HG03060 (cell line): ENCODE data around the gene MGRN1.

Experiments used
- ATAC-seq: cut with Tn5 transposase; IDR thresholded peaks from one replicate; pipeline ENCODE4 v1.9.1; 2021; ENCODE audit warnings: low read depth, moderate number of reproducible peaks; ENCODE audit not compliant: unreplicated experiment

The MGRN1 gene

DNA sequence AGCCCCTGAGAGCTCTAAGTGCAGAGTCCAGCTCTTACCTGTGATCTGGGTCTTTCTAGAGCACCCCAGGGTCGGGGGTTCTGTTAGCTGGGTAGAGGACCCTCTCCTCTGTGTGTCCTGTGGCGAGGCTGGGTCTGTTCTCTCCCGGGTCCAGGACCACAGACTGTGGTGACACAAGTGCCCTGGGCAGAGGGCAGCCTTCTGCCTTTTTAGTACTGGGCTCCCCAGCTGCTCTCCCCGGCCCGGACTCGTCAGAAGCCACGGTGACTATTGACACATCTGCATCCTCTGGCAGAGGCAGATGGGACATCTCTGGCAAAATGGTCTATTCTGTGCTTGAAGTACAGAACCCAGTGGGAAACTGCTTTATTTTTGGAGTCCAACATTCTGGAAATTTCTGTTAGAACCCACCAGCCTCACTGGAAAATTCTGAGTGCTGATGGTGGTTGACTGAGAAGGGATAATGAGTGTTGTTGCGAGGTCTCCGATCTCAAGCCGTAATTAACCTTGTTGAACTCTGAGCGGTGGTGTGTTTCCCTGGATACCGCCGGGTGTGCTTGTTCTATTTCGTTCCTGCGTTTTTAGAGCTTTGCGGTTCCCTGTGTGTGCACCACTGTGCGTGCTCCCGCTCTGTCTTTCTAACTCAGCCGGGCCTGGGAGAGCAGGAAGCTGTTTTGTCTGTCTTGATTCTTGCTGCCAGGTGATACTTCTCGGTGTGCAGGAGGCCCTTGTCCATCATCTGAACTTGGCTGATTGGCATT lies 42.8 kb downstream of the MGRN1 start:
- no peak for ATAC-seq

GRCh38 chr16:4668313-4668960 lies 43.8 kb downstream of the MGRN1 start:
- ATAC-seq, result no peak

DNA sequence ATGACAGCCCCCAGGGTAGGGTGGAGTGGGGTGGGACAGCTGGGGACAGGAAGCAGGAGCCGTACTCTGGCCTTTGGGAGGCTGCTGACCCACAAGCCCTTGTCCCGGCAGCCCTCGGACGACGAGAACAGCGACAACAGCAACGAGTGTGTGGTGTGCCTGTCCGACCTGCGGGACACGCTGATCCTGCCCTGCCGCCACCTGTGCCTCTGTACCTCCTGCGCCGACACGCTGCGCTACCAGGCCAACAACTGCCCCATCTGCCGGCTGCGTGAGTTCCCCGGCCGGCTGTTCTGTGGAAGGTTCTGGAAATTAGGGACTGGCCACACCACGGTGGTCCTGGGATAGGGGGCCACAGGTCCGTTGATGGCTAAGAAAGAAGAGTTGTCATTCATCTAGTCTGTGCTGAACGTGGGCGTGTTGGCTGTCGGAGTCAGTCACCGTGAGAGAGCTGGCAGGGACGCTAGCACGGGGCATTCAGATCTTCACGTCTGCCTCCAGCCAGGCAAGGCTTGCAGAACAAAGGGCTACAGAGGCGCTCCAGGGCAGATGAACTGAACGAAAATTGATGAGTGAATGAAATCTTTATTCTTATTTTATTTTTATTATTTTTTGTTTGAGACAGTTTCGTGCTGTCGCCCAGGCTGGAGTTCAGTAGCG lies 48.9 kb downstream of the MGRN1 start:
- ATAC-seq, result no peak

DNA sequence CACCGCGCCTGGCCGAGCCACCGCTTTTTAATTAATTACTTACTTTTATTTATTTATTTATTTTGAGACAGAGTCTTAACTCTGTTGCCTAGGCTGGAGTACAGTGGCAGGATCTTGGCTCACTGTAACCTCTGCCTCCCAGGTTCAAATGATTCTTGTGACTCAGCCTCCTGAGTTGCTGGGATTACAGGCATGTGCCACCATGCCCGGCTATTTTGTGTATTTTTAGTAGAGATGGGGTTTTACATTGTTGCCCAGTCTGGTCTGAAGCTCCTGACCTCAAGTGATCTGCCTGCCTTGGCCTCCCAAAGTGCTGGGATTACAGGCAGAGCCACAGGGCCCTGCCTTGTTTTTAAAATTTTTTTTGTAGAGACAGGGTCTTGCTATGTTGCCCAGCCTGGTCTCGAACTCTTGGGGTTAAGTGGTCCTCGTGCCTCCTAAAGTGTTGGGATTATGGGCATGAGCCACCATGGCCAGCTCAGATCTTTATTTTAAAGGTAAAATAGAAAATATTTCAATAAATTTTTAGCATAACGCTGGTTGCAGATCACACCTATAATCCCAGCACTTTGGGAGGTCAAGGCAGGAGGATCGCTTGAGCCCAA lies 50.4 kb downstream of the MGRN1 start:
- no peak for ATAC-seq

GRCh38 chr16:4675864-4676786 lies 51.5 kb downstream of the MGRN1 start:
- ATAC-seq, result no peak

DNA sequence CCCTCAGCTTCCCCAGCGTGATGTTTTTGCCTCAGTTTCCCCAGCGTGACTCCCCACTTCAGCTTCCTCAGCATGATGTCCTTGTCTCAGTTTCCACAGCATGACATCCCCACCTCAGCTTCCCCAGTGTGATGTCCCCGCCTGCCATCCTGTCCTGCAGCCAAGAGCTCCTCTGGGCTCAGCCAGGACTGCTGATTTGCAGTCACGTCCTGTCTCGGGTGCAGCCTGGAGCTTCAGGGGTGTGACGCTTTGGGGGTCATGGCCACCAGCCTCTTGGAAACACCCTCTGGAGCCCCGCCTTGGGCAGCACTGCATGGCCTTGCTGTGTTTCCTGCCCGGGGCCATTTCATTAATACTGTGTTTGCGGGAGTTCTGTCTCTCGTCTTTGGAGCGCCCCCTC lies 52.2 kb downstream of the MGRN1 start:
- ATAC-seq, result no peak

- no peak for ATAC-seq
These were observed 52.8 kb downstream of the MGRN1 start for GRCh38 chr16:4677390-4677789.

DNA sequence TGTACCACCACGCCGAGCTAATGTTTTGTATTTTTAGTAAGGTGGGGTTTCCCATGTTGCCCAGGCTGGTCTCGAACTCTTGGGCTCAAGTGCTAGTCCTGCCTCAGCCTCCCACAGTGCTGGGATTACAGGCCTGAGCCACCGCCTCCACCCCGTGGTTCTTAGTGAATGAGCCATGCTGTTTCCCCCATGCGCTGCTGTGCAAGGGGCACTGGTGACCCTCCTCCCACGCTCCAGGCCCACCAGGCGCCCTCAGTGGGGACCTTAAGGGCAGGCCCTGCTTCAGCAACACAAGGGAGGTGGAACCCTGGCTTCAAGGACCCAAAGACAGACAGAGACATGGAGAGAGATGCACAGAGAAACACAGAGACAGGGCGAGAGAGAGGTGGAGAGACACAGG lies 53.4 kb downstream of the MGRN1 start:
- ATAC-seq, result no peak

GRCh38 chr16:4678596-4678995 lies 54.0 kb downstream of the MGRN1 start:
- ATAC-seq, result no peak

GRCh38 chr16:4679156-4679849 lies 54.7 kb downstream of the MGRN1 start:
- ATAC-seq, result no peak

- no peak for ATAC-seq
These were observed 55.4 kb downstream of the MGRN1 start for GRCh38 chr16:4679850-4680636.

- ATAC-seq, result no peak
These were observed 56.2 kb downstream of the MGRN1 start for GRCh38 chr16:4680673-4681470.

DNA sequence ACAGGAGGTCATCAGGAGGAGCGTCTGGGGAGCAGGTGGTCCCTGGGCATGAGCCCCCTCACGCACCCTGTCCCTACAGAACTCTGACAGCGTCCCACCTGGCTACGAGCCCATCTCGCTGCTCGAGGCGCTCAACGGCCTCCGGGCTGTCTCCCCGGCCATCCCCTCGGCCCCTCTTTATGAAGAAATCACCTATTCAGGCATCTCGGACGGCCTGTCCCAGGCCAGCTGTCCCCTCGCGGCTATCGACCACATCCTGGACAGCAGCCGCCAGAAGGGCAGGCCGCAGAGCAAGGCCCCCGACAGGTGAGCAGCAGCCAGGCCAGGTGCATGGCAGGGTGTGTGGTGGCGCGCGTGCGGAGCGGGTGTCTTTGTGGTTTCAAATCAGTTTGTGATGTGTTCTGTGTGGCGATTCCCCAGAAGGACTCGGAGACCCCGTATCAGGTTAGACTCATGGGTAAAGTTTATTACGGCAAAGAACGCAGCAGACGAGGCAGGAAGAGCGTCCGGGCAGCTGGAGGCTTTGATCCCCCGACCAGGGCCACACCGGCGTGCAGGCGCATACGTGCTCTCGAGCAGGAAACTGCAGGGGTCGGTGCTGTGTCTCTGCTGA lies 57.0 kb downstream of the MGRN1 start:
- ATAC-seq, result no peak

DNA sequence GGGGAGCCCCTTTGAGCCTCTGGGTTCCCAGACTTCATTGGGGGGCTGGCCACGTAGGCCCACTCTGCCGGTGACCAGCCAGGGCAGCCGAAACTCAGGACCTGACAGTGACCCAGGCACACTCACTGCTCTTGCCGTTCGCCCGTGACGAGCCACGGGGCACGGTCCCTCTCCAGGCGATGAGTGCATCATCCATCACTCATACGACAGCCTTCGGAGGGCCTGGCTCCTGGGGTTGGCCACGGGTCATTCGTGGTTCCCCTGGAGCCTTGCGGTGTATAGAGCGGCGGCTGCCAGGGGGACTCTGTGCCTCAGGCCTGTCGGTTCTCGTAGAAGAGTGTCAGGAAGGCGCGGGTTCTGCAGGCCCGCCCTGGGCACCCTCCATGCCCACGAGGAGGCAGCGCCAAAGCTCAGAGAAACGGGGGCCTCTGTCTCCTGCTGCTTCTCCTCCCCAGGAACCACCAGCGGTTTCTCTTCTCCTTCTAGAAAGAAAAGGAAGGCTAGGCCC lies 57.5 kb downstream of the MGRN1 start:
- no peak for ATAC-seq

DNA sequence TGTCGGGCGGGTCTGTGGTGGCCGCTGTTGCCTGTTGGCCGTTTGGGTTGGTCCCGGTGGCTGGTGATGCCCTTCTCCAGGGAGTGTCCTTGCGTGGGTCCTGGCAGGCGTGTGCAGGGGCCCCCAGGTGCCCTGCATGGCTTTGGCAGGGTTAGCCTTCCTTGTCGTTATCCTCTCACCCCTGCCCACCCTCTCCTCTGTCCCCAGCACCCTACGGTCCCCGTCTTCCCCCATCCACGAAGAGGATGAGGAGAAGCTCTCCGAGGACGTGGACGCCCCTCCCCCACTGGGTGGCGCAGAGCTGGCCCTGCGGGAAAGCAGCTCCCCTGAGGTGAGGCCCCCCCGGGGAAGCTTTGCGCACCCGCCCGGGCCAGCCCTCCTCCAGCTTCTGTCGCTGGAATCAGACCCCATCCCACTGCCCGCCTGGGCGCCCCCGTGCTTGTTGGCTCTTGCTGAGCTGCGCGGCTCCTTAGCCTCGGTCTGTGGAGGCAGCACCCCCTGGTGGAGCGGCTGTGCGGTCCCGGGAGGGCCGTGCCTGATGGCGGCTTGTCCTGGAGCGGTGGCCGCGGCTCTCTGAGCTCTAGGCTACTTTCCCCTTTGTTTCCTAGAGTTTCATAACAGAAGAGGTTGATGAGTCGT lies 58.1 kb downstream of the MGRN1 start:
- no peak for ATAC-seq

- ATAC-seq, result no peak
These were observed 58.8 kb downstream of the MGRN1 start for GRCh38 chr16:4683255-4684057.
